HL-60/S4 treated with phorbol 12-myristate 13-acetate at 8.2 ng/mL for 4 days and 3 days (cell line): ENCODE results near the gene SF3B2.
"Not testable (repeated sequence)": the region's sequence is repeated elsewhere in the genome, so short reads cannot be mapped to it uniquely, and the experiment has no call there.

Source experiments
- in situ Hi-C: fragments of 300-500 bp; cut with MboI; formaldehyde crosslinking; loops from 2 replicates; pipeline ENCODE4 v1.15.0; 2022; ENCODE audit warnings: low sequenced_read_pairs

Gene SF3B2

DNA sequence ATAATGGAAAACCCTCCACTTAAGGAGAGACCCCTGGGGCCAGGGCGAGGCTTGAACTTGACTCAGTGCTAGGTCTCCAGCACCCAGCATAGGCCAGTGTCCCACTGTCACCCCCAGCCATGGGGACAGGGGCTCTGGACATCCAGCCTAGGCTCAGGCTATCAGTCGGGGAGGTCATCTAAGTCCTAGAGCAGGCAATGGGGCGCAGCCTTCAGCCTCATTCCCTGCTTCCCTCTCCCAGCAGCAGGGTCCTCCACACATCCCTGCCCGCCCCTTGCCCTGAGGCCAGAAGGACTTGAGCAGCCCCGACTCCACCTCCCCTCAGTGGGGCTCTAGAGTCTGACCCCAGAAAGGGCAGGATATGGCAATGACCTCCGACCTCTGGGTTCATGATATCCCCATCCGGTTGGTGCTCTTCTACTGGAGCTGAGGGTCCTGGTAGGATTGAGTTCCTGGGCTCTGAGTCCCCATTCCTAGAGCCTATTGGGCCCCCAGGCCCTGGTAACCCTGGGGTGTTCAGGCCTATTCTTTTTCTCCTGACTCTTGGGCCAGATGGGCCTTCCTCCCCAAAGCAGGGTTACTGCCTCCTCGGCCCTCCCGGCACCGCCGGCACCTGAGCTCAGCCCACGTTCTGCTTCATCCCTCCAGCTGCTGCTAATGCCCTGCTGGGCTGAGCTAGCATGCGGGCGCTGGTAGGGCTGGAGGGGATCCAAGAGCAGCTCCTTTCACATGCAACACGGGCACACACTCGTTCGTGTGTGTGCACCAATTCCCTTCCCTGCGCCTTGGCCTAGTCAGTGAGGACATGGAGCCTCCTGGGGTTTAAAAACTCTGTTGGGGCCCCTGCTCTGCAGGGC, 36.0 kb upstream of the SF3B2 start:
- in situ Hi-C loops = no loop called here

DNA sequence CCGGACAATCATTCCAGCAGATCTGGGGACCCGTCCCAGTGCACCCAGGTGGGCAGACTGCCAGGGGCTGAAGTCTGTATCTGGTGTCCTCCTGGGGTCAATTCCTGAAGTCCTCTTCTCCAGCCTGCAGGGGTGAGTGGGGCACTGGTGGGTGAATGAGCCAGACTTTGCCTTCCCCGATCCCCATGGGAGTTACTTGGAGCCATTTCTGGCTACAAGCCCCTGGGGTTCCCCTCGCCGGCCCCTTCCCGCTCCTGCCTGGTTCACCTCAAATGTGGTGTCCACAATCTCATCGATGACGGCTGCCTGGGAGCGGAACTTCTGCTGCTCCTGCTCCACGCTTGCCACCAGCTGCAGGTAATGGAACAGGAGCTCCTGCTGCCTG, 35.4 kb upstream of the SF3B2 start:
- in situ Hi-C loops = no loop called here

DNA sequence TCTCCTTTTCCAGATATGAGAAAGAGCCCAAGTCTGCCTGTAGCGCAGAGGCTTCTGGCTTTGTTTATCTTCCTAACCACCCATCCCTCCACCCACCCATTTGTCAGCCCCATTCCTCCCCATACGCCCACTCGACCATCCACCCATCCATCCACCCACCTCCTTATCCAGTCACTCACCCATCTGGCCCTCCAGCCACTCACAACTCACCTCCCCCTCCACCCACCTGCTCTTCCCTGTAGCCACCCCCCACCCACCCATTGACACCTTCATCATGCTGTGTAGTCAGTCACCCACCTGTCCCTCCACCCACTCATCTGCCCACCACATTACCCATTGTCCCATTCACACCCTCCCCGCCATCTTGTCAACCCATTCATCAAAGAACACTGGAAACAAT, 34.8 kb upstream of the SF3B2 start:
- in situ Hi-C loops = no loop called here

GRCh38 chr11:66020212-66020611, 32.0 kb upstream of the SF3B2 start:
- in situ Hi-C loops = no loop called here

- in situ Hi-C loops = no loop called here
These were observed 31.4 kb upstream of the SF3B2 start for GRCh38 chr11:66020618-66021357.

DNA sequence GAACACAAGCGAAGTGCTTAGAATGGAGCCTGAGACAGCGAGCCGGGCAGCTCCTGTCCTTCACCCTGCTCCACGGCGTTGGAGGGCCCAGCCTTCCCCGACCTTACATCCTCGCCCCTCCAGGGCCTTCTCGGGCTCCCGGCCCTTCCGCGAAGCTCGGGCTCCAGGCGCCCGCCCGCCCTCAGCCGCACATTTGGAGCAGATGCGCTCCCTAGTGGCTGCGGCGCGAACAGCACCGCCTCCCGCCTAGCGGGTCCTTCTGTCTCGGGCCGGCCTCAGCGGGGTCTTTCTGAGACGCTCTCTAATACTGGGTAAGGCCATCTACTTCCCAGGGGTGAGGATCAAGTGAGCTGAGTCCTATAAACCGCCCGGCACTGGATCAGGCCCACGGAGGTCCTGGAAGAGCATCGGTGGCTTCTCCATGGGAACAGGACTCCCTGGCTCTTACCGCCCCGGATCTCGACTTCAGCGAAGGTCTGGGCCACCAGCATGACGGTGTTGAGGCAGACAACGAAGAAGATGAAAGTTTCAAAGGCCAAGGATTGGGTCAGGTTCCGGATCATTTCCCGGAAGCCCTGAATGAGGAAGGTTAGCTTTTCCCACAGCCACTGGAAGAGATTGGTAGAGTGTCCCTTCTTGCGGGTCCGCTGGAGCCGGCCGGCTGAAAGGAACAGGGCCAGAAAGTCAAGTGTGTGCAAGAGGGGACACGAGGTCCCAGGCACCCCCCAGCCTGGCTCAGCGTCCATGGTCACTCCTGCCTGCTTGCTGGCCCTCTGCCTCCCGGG, 29.6 kb upstream of the SF3B2 start:
- in situ Hi-C loops = no loop called here

DNA sequence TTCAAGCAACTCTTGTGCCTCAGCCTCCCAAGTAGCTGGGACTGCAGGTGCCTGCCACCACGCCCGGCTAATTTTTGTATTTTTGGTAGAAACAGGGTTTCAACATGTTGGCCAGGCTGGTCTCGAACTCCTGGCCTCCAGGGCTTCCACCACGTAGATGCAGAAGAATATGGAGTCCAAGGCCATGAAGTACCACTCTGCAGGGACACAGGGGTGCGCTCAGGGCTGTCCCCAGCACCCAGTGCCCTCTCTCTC, 29.1 kb upstream of the SF3B2 start:
- in situ Hi-C loops = not testable (repeated sequence)

DNA sequence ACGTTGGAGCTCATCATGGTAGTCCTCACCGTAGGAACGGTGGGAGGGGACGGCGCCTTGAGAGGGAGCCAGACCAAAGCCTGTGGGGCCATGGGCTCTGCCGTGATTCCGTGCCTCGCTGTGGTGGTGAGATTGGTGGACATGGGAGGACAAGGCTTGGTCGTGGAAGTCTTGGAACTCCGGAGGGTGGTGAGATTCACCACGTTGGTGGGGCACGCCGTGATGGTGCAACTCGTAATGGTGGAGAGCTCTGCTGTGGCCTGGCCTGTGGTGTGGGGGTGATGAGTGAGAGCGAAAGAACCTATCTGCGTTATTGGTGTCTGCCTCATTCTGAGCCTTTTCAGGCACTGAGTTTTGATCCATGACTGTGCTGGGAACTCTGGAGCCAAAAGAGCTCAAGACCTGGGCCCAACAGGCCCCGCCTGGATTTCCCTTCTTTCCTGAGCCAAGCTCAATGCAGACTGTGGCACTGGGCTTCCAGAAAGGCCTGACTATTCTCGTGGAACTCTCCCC, 26.1 kb upstream of the SF3B2 start, which contains the start of gene CATSPER1:
CATSPER1 (minus strand) TSS at position 463 of the 513 bp plus-strand sequence; CDS start at position 363, 100 bp downstream.
- in situ Hi-C loops = no loop called here

GRCh38 chr11:66032957-66033735, 19.0 kb upstream of the SF3B2 start:
- in situ Hi-C loops = no loop called here

DNA sequence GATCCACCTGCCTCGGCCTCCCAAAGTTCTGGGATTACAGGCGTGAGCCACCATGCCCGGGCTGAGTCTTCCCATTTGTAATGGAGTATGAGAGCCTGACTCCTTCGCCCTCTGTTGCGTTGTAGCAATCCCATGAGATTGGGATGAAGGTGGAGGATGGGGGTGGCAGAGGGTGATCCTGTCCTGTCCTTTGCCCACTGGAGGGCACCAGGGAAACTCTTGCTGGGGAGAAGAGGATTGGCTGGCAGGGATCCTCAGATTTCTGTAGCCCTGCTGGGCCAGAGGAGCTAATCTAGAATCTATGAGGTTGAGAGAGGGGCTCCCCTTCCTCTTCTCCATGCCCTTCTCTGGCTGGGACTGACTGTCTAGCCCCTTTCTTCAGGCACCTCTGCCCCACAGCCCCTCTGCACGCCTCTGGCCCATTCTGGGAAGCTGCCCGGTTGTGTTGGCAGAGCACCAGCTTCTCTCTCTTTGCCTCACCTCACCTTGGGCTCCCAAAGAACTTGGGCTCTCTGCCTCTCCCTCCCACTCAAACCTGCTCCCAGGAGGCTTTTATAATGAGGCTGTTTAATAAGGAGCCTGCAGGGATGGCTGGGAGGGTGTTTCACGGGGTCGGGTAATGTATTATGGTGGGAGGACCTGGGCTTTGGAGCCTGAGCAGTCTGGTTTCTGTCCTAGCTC, 16.4 kb upstream of the SF3B2 start:
- in situ Hi-C loops = no loop called here

- in situ Hi-C loops = no loop called here
These were observed 15.8 kb upstream of the SF3B2 start for GRCh38 chr11:66036334-66036710.

DNA sequence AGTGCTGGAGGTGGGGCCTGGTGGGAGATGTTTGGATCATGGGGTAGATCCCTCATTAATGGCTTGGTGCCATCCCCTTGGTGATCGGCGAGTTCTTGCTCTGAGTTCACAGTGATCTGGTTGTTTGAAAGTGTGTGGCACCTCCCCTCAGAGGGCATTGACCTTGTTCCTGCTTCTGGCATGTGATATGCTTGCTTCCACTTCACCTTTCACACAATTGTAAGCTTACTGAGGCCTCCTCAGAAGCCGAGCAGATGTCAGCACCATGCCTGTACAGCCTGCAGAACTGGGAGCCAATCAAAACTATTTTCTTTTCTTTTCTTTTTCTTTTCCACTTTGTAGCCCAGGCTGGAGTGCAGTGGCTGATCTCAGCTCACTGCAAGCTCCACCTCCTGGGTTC, 14.8 kb upstream of the SF3B2 start:
- in situ Hi-C loops = no loop called here

- in situ Hi-C loops = no loop called here
These were observed 12.4 kb upstream of the SF3B2 start for GRCh38 chr11:66039765-66040164.

DNA sequence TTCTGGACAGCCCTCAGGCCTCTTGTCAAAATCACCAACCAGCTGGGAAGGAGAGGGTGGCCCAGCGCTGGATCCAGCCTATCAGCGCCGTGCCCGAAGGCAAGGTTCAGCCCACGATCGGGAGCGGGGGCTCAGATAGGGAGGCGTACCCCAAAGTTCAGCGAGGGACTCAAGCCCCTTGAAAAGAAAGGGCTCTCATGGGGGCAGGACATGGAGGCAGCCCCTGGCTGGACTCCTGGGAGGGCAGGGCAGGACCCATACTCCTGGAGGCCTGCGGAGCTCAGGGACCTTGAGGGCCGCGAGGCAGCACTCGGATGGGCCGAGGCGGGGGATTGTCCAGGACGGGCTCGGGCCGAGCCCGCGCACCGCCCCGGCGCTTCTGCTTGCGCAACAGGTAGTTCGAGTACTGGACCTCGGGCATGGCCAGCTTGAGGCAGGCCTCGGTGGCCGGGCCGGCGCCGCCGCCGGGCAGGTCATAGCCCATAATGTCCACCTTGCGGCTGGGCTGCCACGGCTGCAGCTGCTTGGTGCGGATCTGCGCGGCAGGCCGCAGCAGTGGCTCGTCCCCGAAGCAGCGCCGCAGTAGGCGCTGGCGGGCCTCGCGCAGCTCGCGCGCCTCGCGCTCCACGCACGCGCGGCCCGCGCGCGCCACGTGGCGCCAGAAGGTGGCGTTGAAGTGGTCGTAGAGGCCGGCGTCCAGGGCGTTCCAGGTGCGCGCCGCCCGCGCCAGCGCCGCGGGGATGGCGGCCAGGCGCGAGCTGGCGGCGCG, 9.8 kb upstream of the SF3B2 start:
- in situ Hi-C loops = no loop called here

GRCh38 chr11:66042996-66043906, 8.9 kb upstream of the SF3B2 start:
- in situ Hi-C loops = no loop called here

GRCh38 chr11:66044757-66045156, 7.4 kb upstream of the SF3B2 start:
- in situ Hi-C loops = no loop called here

DNA sequence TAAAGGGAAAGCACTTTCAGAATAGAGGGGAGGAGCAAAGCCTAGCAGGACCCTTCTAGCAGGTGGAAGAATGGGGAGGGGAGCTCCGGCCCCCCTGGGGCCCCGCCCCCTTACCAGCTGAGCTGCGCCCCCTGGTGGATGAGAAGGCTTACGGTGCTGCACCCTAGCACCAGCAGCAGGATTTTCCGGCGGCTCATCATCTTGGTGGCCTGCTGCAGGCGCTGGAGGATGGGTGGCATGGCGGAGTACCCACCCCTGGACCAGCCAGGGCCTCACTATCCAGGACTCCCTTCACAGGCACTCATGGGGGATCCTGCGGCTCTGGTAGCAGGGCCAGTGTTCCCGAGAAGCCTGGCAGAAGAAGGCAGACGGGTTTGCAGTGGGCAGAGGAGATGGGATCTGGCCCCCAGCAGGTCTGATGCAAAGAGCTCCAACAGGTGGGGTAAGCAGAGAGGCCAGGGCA, 7.0 kb upstream of the SF3B2 start:
- in situ Hi-C loops = no loop called here

DNA sequence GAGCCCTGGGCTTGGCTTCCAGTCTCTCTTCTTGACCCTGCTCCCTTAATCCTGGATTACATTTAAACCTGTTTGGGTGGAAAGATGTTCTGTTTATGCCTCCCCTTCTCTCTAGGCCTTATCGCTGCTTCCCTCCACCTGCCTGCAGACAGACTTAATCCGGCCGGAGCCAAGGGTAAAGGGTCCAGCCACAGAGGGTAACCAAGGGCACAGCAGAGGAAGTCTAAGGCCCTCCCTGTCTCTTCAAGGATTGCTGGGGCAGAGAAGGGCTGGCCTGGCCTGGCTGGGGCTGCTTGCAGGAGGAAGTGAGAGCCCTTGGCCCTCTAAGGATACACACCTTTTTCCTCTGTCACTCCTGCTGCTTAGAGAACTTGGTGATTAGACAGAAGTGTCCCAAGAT, 5.3 kb upstream of the SF3B2 start:
- in situ Hi-C loops = no loop called here
